PC-3 (cell line): ENCODE measurements around the gene BMPER. TPM values are rescaled to one million over a fixed set of nuclear protein-coding genes. Genes with fewer than 3 reads are reported as not detected.

Source experiments
- ATAC-seq: fragments of 200-7000 bp; cut with Tn5 transposase; 2 replicates; pipeline ENCODE4 v1.9.1; 2020; ENCODE audit warnings: mild to moderate bottlenecking, moderate library complexity
- BruUV-seq: library from RNA; stranded (reverse); fragments of 400-500 nt; replicated peaks from 2 replicates; lab custom pipeline; 2021; lab: Mats Ljungman, UMichigan
- CTCF ChIA-PET: fragments of 300-600 bp; sonication (Branson Sonifier 250); formaldehyde crosslinking; loops from one replicate; lab custom pipeline; 2022; ENCODE audit warnings: antibody characterized with exemption; lab: Charles Lee
- POLR2A ChIA-PET: fragments of 300-600 bp; sonication (Branson Sonifier 250); formaldehyde crosslinking; loops from one replicate; lab custom pipeline; 2022; ENCODE audit warnings: antibody characterized with exemption; ENCODE audit not compliant: unreplicated experiment; lab: Charles Lee
- DNase-seq: peaks from one replicate; pipeline ENCODE4 v3.0.0-alpha.2; 2015
- H2AFZ ChIP-seq: fragments of 300-600 bp; sonication (generic); 2 replicates; pipeline ENCODE4 v1.6.0; 2016; ENCODE audit warnings: antibody characterized with exemption, low read length
- H3F3A ChIP-seq: fragments of 300-600 bp; sonication (generic); one replicate; pipeline ENCODE4 v1.6.0; 2017; ENCODE audit warnings: antibody characterized with exemption, low read length, control low read depth, mild to moderate bottlenecking; ENCODE audit not compliant: unreplicated experiment
- H3K27ac ChIP-seq: fragments of 300-600 bp; sonication (generic); 2 replicates; pipeline ENCODE4 v1.5.1; 2016; ENCODE audit warnings: mild to moderate bottlenecking, low read length
- H3K27me3 ChIP-seq: fragments of 300-600 bp; sonication (generic); 2 replicates; pipeline ENCODE4 v1.6.1; 2016; ENCODE audit warnings: low read length, mixed read lengths
- H3K36me3 ChIP-seq: fragments of 300-600 bp; sonication (generic); 2 replicates; pipeline ENCODE4 v1.6.1; 2016; ENCODE audit warnings: low read depth, mixed run types, low read length, mixed read lengths
- H3K4me1 ChIP-seq: fragments of 300-600 bp; sonication (generic); 2 replicates; pipeline ENCODE4 v1.5.1; 2016; ENCODE audit warnings: low read length; ENCODE audit not compliant: insufficient read depth
- H3K4me2 ChIP-seq: fragments of 300-600 bp; sonication (generic); 2 replicates; pipeline ENCODE4 v1.6.0; 2016; ENCODE audit warnings: low read length
- H3K4me3 ChIP-seq: fragments of 300-600 bp; sonication (generic); 2 replicates; pipeline ENCODE4 v1.5.1; 2016; ENCODE audit warnings: mild to moderate bottlenecking, low read length, mixed read lengths
- H3K79me2 ChIP-seq: fragments of 300-600 bp; sonication (generic); 2 replicates; pipeline ENCODE4 v1.6.1; 2017; ENCODE audit warnings: low read length, mixed read lengths
- H3K9ac ChIP-seq: fragments of 300-600 bp; sonication (generic); 2 replicates; pipeline ENCODE4 v1.6.0; 2016; ENCODE audit warnings: mild to moderate bottlenecking, low read length
- H3K9me2 ChIP-seq: fragments of 300-600 bp; sonication (generic); replicated peaks from 2 replicates; pipeline ENCODE4 v1.6.1; 2016; ENCODE audit warnings: mixed run types, low read length, mixed read lengths
- H3K9me3 ChIP-seq: fragments of 300-600 bp; sonication (generic); 2 replicates; pipeline ENCODE4 v1.6.1; 2016; ENCODE audit warnings: low read length, mixed read lengths
- H4K20me1 ChIP-seq: fragments of 300-600 bp; sonication (generic); 2 replicates; pipeline ENCODE4 v1.6.1; 2016; ENCODE audit warnings: low read length, mixed read lengths
- EZH2 ChIP-seq: fragments of 300-600 bp; sonication (generic); IDR thresholded peaks from one replicate; pipeline ENCODE4 v1.6.1; 2017; ENCODE audit warnings: antibody characterized with exemption, mild to moderate bottlenecking, low read length; ENCODE audit not compliant: unreplicated experiment
- EZH2phosphoT487 ChIP-seq: fragments of 300-600 bp; sonication (generic); IDR thresholded peaks from 2 replicates; pipeline ENCODE4 v1.6.1; 2018; ENCODE audit warnings: mild to moderate bottlenecking, antibody characterized with exemption, low read length, borderline replicate concordance
- intact Hi-C: fragments of 100-400 bp; cut with micrococcal nuclease; formaldehyde crosslinking; loops from 2 replicates; pipeline ENCODE4 v1.9.0; 2023
- total RNA-seq: library from RNA; depleted of rRNA; stranded (reverse); fragments of >200 nt; gene quantifications from 2 replicates; pipeline ENCODE4 v1.2.3, GENCODE V29; 2014
- TF ChIP-seq, protein P1 (sequence below): fragments of 300-600 bp; sonication (generic); conservative IDR thresholded peaks from 2 replicates; pipeline ENCODE4 v1.5.1; 2017; ENCODE audit warnings: antibody characterized with exemption, low read depth, mild to moderate bottlenecking, low read length

The BMPER gene
- total RNA-seq, 1 experiment from 2014 or later, result 0.11 TPM

- BruUV-seq, result no TSS peak
- ATAC-seq, result no peak
- DNase-seq, result no peak
- no peak overlapping the region for H3K4me2 ChIP-seq
- H3K9me3 ChIP-seq, result no peaks in the 10 kb centered on the region
- no peaks in the 10 kb centered on the region for H3K36me3 ChIP-seq
- H3K27ac ChIP-seq, result no peak overlapping the region
- CTCF ChIA-PET, result no interaction called here
- intact Hi-C loops, result loop anchor here (5.0 kb wide), 1 partner anchor 477 kb away; no protein-coding TSS in a partner anchor
- H3K27me3 ChIP-seq, result no peaks in the 10 kb centered on the region
- no peaks in the 10 kb centered on the region for H3K79me2 ChIP-seq
- H3K9me2 ChIP-seq, result no peaks in the 10 kb centered on the region
- H3K4me1 ChIP-seq, result peaks cover 21% of the 10 kb centered on the region
- H3K4me3 ChIP-seq, result no peak overlapping the region
- POLR2A ChIA-PET, result no interaction called here
- no peak overlapping the region for H3K9ac ChIP-seq
- no peak overlapping the region for H2AFZ ChIP-seq
- H3F3A ChIP-seq, result no peaks in the 10 kb centered on the region
- no peak for TF ChIP-seq EZH2
- TF ChIP-seq, protein P1, sequence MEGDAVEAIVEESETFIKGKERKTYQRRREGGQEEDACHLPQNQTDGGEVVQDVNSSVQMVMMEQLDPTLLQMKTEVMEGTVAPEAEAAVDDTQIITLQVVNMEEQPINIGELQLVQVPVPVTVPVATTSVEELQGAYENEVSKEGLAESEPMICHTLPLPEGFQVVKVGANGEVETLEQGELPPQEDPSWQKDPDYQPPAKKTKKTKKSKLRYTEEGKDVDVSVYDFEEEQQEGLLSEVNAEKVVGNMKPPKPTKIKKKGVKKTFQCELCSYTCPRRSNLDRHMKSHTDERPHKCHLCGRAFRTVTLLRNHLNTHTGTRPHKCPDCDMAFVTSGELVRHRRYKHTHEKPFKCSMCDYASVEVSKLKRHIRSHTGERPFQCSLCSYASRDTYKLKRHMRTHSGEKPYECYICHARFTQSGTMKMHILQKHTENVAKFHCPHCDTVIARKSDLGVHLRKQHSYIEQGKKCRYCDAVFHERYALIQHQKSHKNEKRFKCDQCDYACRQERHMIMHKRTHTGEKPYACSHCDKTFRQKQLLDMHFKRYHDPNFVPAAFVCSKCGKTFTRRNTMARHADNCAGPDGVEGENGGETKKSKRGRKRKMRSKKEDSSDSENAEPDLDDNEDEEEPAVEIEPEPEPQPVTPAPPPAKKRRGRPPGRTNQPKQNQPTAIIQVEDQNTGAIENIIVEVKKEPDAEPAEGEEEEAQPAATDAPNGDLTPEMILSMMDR, result no peak
- TF ChIP-seq EZH2phosphoT487, result no peak
- H4K20me1 ChIP-seq, result no peaks in the 10 kb centered on the region
Observed at GRCh38 chr7:33934391-33934790, 29.1 kb downstream of the BMPER start.

DNA sequence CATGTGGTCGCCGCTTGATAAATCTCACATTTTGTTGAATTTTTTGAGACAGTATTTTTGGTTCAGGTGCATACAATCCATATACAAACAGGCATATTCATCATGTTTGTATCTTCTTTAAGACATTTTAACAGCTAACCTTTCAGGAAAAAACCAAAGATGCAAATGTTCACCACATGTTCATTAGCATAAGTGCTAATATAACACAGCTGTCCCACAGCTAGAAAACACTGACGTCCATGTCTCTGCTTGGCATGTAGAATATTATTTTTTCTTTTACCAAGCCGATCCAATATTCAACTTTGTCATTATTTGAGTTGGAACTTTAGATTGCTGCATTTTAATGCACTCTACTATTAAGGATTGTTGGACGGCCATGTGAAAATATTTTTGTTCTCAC, 31.2 kb downstream of the BMPER start:
- Histone ChIP-seq H3K36me3 (no peaks in the 10 kb centered on the region), H3K9me3 (no peaks in the 10 kb centered on the region), H3K4me2 (no peak overlapping the region), H3K4me1 (peaks cover 21% of the 10 kb centered on the region), H4K20me1 (no peaks in the 10 kb centered on the region), H3K79me2 (no peaks in the 10 kb centered on the region), H3K27me3 (no peaks in the 10 kb centered on the region), H2AFZ (no peak overlapping the region), H3F3A (no peaks in the 10 kb centered on the region), H3K4me3 (no peak overlapping the region), H3K9ac (no peak overlapping the region), H3K9me2 (no peaks in the 10 kb centered on the region), H3K27ac (no peak overlapping the region)
- TF ChIP-seq EZH2phosphoT487 (no peak), EZH2 (no peak)
- TF ChIP-seq, protein P1, result no peak
- BruUV-seq, result no TSS peak
- CTCF ChIA-PET, result no interaction called here
- POLR2A ChIA-PET, result no interaction called here
- intact Hi-C loops, result no loop called here
- DNase-seq, result no peak
- no peak for ATAC-seq

DNA sequence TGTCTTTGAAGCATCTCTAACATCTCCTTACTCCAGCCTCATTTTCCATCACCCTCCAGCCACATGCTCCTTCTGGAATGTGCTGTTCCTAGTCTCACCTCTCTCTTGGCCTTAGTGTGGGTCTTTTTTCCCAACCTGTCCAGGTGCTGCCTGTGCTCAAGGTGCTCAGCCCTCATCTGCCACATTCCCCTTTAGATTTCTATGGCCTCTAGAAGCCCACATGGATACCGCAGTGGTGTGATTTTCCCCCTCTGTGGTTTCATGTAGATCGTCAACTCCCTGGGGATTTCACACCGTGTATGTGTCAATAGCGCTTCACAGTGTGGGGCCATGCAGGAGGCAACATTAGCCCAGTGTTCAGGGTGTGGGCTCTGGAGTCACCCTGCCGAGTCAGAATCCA, 32.5 kb downstream of the BMPER start:
- Histone ChIP-seq H3K79me2 (no peaks in the 10 kb centered on the region), H3K27me3 (no peaks in the 10 kb centered on the region), H3K9ac (no peak overlapping the region), H3K4me3 (no peak overlapping the region), H3K4me1 (peaks cover 14% of the 10 kb centered on the region), H3K9me2 (no peaks in the 10 kb centered on the region), H3K9me3 (no peaks in the 10 kb centered on the region), H3K27ac (no peak overlapping the region), H4K20me1 (no peaks in the 10 kb centered on the region), H2AFZ (no peak overlapping the region), H3K36me3 (no peaks in the 10 kb centered on the region), H3K4me2 (no peak overlapping the region), H3F3A (no peaks in the 10 kb centered on the region)
- ATAC-seq (no peak), DNase-seq (no peak)
- POLR2A ChIA-PET, result no interaction called here
- CTCF ChIA-PET, result no interaction called here
- intact Hi-C loops, result no loop called here
- no TSS peak for BruUV-seq
- TF ChIP-seq, protein P1, result no peak
- TF ChIP-seq EZH2, result no peak
- TF ChIP-seq EZH2phosphoT487, result no peak
